DND-41 (cell line): ENCODE measurements around the gene CDC45.

Experiments
- EZH2 ChIP-seq: IDR thresholded peaks from 3 replicates; pipeline ENCODE4 v1.6.1; 2012; ENCODE audit warnings: borderline replicate concordance, low read depth, mild to moderate bottlenecking, moderate library complexity, low read length, inconsistent platforms; ENCODE audit not compliant: severe bottlenecking
- TF ChIP-seq, protein P1 (sequence below): IDR thresholded peaks from 2 replicates; pipeline ENCODE4 v1.5.1; 2012; ENCODE audit warnings: borderline replicate concordance, low read length, moderate library complexity, mild to moderate bottlenecking; ENCODE audit not compliant: poor library complexity, severe bottlenecking; ENCODE audit errors: extremely low read depth

- TF ChIP-seq, protein P1, sequence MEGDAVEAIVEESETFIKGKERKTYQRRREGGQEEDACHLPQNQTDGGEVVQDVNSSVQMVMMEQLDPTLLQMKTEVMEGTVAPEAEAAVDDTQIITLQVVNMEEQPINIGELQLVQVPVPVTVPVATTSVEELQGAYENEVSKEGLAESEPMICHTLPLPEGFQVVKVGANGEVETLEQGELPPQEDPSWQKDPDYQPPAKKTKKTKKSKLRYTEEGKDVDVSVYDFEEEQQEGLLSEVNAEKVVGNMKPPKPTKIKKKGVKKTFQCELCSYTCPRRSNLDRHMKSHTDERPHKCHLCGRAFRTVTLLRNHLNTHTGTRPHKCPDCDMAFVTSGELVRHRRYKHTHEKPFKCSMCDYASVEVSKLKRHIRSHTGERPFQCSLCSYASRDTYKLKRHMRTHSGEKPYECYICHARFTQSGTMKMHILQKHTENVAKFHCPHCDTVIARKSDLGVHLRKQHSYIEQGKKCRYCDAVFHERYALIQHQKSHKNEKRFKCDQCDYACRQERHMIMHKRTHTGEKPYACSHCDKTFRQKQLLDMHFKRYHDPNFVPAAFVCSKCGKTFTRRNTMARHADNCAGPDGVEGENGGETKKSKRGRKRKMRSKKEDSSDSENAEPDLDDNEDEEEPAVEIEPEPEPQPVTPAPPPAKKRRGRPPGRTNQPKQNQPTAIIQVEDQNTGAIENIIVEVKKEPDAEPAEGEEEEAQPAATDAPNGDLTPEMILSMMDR = no peak
- no peak for TF ChIP-seq EZH2
These were observed 18.6 kb downstream of the CDC45 start for GRCh38 chr22:19498154-19498865.
